HS-5 (cell line): Measurements from ENCODE around the gene GATA2.

ENCODE experiments used
- DNase-seq: peaks from one replicate; pipeline ENCODE4 v3.0.0-alpha.2; 2012; ENCODE audit warnings: low read depth

GATA2 gene

GRCh38 chr3:128455786-128456748 lies 36.9 kb downstream of the GATA2 start:
- no peak for DNase-seq

- no peak for DNase-seq
These were observed 37.9 kb downstream of the GATA2 start for GRCh38 chr3:128455116-128455515.

DNA sequence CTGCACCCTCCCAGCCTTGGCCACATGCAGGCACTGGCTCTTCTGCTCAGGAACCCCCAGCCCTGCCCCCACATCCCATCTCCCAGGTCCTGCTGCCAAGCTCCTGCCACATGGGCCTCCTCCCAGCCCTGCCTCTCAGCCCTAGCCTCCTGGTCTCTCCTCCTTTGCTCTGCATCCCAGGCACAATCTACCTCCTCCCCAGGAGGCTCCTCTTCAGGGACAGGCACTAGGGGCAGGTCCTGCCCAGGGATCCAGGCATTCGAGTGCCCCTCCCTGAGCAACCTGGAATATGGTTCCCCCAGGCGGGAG lies 38.7 kb downstream of the GATA2 start:
- no peak for DNase-seq

DNA sequence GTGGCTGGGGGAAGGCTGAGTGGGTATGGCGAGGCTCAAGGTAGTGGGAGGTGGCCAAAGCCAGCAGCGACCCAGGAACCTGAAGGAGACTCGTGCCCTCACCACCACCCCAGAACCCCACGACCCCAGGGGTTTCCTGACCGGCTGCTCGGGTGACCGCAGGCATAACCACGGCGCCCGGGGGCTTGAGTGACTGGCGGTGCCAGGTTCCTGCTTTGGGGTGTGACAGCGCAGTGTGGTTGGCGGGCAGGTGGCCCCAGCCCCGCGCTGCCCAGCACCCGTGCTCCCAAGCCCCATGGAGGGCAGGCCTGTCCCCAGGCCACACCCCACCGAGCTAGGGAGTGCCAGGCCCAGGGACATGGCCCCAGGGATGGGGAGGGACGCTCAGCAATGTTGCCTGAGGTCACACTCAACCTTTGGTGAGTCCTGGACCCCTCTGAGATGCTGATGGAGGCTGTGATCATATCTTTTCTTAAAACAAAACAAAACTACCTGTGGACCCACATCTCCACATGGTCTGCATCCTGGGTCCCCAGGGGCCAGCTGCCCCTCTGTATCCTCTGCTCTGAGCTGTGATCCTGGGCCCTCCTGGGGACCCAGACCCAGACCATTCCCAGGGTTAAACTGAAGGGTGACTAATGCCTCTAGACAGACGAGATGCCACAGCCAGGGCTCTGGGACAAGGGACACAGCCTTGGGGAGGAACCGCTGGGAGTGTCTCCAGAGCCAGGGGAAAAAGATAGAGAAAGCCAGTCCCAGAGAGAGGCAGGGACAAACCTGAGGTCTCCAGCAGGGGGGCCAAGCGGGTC lies 39.3 kb downstream of the GATA2 start:
- DNase-seq = no peak

DNA sequence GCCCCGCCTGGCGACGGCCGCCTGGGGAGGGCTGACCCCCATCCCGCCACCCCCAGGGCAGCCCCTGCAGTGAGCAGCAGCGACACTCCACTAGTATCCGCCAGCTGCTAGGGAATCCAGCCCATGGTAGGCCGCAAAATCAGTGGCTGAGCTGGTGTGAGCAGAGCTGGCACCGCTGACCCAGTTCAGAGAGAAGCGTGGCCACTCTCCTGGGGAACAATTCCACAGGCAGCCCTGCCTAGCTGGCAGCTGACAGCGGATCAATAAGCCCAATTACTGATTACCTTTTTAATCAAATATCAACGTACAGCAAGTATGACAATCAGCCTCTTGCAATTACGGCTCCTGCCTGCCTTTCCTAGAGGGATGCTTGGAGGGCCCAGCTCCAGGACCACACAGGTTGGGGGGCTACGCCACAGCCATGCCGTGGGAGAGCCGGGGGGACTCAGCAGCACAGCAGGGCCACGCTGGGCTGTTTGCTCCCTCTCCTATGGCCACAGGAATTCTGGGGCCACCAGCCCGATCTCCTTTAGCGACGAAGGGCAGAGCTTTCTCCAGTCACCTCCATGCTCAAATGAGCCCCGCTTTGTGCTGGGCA lies 40.2 kb downstream of the GATA2 start:
- DNase-seq = no peak

- DNase-seq = no peak
These were observed 40.9 kb downstream of the GATA2 start for GRCh38 chr3:128452120-128452519.

- no peak for DNase-seq
These were observed 43.8 kb downstream of the GATA2 start for GRCh38 chr3:128449111-128449638.

DNA sequence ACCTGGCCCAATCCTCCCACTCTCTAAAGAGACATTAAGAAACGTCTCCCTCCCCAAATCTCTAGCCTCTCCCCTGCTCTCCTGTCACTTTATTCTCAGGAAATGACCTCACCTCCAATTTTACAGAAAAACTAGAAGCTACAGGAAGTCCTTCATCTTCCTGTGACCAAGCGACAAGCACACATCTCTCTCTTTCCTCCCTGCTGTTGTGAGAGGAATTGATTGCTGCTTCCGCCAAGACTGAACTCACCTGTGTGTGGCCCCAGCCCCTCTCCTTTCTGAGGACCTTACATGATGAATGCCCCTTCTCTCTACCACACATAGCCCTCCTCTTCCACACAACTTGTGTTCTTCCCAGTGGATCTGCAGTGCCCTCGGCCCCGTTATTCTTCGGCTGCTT lies 44.5 kb downstream of the GATA2 start:
- DNase-seq = no peak

DNA sequence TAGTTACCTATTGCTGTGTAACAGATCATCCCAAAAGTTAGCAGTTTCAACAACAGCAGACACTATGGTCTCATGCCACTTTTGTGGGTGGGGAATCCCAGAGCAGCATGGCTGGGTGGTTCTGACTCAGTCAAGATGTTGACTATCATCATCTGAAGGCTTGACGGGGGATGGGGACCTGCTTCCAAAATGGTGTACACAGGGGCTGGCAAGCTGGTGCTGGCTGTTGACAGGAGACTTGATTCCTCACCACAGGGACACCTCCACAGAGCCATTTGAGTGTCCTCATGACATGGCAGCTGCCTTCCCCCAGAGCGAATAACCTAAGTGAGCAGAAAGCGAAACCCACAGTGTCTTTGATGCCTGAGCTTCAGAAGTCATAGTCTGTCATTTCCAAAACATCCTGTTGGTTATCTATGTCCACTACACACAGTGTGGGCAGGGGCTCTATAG lies 45.4 kb downstream of the GATA2 start:
- DNase-seq = no peak

DNA sequence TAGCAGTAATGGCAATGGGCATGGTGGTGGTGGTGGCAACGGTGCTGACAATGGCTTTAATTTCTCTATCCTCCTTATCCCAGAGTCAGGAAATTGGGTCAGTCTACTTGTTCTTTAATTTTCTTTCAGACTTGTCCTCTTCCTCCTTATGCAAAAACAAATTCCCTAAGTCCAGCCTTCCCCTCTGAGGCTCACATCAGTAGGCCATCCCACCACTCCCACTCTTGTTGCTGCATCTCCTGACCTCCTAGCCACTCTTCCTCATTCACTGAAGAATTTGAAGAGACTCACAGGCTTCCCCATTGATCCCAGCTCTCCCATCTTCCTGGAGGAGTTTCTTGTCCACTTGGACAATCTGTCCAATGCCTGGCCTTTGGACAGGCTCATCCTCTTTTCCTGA lies 46.2 kb downstream of the GATA2 start:
- no peak for DNase-seq

- DNase-seq = no peak
These were observed 47.6 kb downstream of the GATA2 start for GRCh38 chr3:128445357-128445756.

- DNase-seq = no peak
These were observed 49.2 kb downstream of the GATA2 start for GRCh38 chr3:128443771-128444170.

GRCh38 chr3:128442949-128443348 lies 50.1 kb downstream of the GATA2 start:
- DNase-seq = no peak

DNA sequence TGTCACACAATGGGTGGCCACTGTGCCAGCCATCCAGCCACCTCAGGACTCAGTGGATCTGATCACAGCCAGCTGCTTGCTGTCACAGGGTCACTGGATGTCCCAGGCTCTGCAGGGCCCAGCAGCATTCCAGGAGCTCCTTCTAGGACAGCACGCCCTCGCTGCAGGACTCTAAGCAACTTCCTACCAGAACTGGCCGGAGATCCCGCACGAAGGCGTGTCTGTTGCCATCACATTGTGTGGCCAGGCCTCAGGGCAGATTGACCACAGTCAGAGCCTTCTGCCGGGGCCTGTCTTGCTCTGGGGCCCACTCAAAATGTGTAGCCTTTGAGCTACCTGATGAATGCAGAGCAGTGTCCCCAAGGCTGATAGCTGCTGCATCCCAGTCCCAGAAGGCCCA lies 50.9 kb downstream of the GATA2 start:
- DNase-seq = no peak

DNA sequence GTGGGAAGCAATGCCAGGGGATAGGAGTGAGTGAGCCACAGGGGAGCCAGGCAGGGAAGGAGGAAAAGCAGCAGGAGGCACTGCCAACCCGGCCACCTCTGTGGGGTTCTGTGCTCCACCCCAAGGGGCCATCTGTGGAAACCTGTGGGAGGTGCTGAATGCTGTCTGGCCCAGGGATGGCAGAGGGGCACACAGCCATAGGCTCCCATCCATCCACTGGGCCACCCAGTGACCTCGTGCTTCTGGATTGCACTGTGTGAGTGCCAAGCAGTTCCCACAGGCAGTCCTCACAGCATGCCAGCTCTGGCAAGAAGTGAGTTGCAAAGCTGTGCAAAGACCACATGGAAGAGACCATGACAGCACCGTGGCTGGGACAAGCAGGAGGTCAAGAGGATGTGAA lies 53.8 kb downstream of the GATA2 start:
- no peak for DNase-seq

- DNase-seq = no peak
These were observed 54.4 kb downstream of the GATA2 start for GRCh38 chr3:128438488-128439072.

DNA sequence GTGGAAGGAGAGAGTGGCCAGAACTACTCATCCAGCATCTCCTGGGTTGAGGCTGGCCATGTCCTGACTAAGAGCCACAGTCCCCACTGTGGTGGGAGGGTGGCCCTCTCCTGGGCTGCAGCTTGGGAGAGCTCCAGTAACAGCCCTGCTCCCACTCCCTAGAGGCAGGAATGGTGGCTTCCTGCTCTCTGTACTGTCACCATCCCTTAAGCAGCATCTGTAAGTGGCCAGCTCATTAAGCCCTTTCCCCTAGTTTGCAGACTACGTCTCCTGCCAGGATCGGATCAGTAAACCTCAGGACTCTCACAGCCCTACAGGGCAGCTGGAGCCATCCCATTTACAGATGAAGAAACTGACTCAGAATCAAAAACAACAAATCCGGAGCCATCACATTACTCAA lies 56.8 kb downstream of the GATA2 start:
- DNase-seq = no peak

DNA sequence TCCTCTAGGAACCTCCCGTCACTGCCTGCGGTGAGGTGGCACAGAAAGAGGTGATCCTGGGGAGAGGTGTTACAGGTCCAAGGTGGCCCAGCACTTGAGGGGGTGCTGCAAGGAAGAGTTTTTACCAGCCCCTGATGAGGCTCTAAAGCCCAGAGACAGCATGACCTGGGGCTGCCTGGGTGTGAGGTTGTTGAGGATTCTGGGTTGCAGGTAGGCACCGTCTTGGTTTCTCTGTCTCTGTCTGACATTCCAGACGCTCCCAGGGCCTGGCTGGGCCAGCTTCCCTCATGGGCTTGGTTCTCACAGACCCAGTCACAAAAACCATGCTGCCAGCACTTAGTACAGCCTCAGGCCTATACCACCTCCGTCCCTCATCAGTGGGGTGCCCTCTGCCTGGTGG lies 57.4 kb downstream of the GATA2 start:
- no peak for DNase-seq

GRCh38 chr3:128435058-128435457 lies 57.9 kb downstream of the GATA2 start:
- no peak for DNase-seq

DNA sequence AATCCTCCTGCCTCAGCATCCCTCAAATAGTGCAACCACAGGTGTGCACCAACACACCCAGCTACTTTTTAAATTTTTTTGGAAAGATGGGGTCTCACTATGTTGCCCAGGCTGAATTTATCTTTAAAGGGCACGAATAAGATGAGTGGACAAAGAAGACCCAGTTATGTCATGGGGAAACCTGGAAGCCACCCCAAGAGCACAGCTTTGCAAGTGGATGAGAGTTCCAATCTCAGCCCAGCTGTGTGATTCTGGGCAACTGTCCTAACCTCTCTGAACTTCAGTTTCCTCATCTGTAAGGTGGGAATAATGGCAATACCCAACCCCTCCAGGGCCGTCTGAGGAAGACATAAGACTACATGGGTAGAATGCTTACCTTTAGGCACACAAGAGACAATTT lies 58.5 kb downstream of the GATA2 start:
- DNase-seq = no peak

GRCh38 chr3:128433837-128434165 lies 59.2 kb downstream of the GATA2 start:
- no peak for DNase-seq
